ENCODE results near the gene DIABLO. TPM values are rescaled to one million over a fixed set of nuclear protein-coding genes. Genes with fewer than 3 reads are reported as not detected.
"Not testable (repeated sequence)": the region's sequence is repeated elsewhere in the genome, so short reads cannot be mapped to it uniquely, and the experiment has no call there.

Gene DIABLO
- total RNA-seq, 1 donor from 2014 or later = 31.7 TPM

GRCh38 chr12:122208073-122208820 is 17.6 kb downstream of the DIABLO start:
- DNase-seq = no peak

GRCh38 chr12:122207391-122207790 is 18.5 kb downstream of the DIABLO start:
- DNase-seq = no peak

GRCh38 chr12:122206976-122207375 is 18.9 kb downstream of the DIABLO start:
- no peak for DNase-seq

- no peak for DNase-seq
Measured at GRCh38 chr12:122206111-122206881, 19.6 kb downstream of the DIABLO start.

GRCh38 chr12:122205053-122205925 is 20.6 kb downstream of the DIABLO start:
- DNase-seq = no peak

GRCh38 chr12:122204167-122205052 is 21.4 kb downstream of the DIABLO start:
- no peak for DNase-seq

GRCh38 chr12:122203301-122204166 is 22.3 kb downstream of the DIABLO start, which contains the start of gene B3GNT4:
TSS of gene B3GNT4 (plus strand) at chr12:122203709. CDS start at chr12:122204619, 910 bp downstream.
- DNase-seq = no peak

GRCh38 chr12:122202811-122203210 is 23.0 kb downstream of the DIABLO start:
- not testable (repeated sequence) for DNase-seq

GRCh38 chr12:122202017-122202416 is 23.8 kb downstream of the DIABLO start:
- no peak for DNase-seq

GRCh38 chr12:122201381-122201780 is 24.5 kb downstream of the DIABLO start:
- no peak for DNase-seq

GRCh38 chr12:122200541-122201175 is 25.2 kb downstream of the DIABLO start:
- no peak for DNase-seq

- DNase-seq = no peak
Measured at GRCh38 chr12:122199484-122200355, 26.1 kb downstream of the DIABLO start.

GRCh38 chr12:122197612-122197966 is 28.3 kb downstream of the DIABLO start:
- no peak for DNase-seq

- no peak for DNase-seq
Measured at GRCh38 chr12:122195405-122195804, 30.4 kb downstream of the DIABLO start.

- DNase-seq = no peak
Measured at GRCh38 chr12:122194804-122195203, 31.0 kb downstream of the DIABLO start.

GRCh38 chr12:122192441-122192840 is 33.4 kb downstream of the DIABLO start:
- no peak for DNase-seq

GRCh38 chr12:122190842-122191668 is 34.8 kb downstream of the DIABLO start:
- no peak for DNase-seq

All from skin of body (tissue), 2 donors.